ENCODE measurements around the gene CMYA5.
"Not testable (repeated sequence)": the region's sequence is repeated elsewhere in the genome, so short reads cannot be mapped to it uniquely, and the experiment has no call there.

The CMYA5 gene

DNA sequence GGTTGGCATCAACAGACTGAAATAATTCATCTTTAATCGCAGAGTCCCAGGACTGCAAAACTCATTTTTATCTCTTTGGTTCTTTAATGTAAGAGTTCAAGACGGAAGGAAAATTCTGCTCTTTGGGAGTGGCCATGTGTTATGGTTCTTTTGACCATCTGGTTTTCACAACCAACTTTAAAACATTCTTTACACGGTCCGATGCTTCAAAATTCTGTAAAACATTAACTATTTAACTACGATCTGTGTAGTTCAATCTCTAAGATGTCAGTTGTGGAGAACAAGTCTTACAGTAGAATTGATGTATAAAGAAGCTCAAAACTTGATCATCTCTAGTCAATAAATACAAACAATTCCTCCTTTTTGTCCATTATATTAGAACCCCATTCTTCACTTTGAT, 83.0 kb downstream of the CMYA5 start:
- no peak overlapping the region for H3K4me3 ChIP-seq (ENCODE audit: low read length in 2 of 2)
- H3K27me3 ChIP-seq (ENCODE audit: control insufficient read depth in 1 of 2, insufficient read depth in 2 of 2, low read length in 2 of 2), result no peaks in the 10 kb centered on the region
- no peak overlapping the region for H3K9ac ChIP-seq (ENCODE audit: low read length in 2 of 2)
- no peaks in the 10 kb centered on the region for H3K9me3 ChIP-seq (ENCODE audit: control insufficient read depth in 2 of 2, low read length in 2 of 2)
- no peaks in the 10 kb centered on the region for H3K36me3 ChIP-seq (ENCODE audit: control insufficient read depth in 2 of 2, insufficient read depth in 2 of 2, low read length in 2 of 2)
- no peak overlapping the region for H3K27ac ChIP-seq (ENCODE audit: low read length)
- peaks cover 2% of the 10 kb centered on the region for H3K4me1 ChIP-seq (ENCODE audit: control insufficient read depth, insufficient read depth, low read length)

DNA sequence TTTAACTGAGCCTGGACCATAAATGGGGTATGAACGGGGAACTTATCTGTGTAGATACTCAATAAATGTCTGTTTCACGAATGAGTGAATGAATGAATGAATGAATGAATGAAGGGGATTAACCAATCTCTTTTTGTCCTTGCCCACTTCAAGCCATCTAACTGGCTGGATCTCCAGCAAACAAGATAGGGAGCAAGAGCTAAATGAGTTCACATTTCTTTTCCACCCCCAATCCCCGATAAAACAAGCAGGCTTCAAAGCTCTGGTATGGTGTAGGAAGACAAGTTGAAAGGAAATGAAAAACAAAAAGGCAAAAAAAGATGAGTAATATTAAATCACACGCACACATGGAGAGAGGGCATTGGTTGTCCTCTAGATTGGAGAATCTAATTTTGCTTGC, 84.0 kb downstream of the CMYA5 start:
- H3K9me3 ChIP-seq (ENCODE audit: control insufficient read depth in 2 of 2, low read length in 2 of 2), result no peaks in the 10 kb centered on the region
- H3K27ac ChIP-seq (ENCODE audit: low read length), result no peak overlapping the region
- peaks cover 2% of the 10 kb centered on the region for H3K4me1 ChIP-seq (ENCODE audit: control insufficient read depth, insufficient read depth, low read length)
- no peak overlapping the region for H3K4me3 ChIP-seq (ENCODE audit: low read length in 2 of 2)
- H3K9ac ChIP-seq (ENCODE audit: low read length in 2 of 2), result no peak overlapping the region
- H3K36me3 ChIP-seq (ENCODE audit: control insufficient read depth in 2 of 2, insufficient read depth in 2 of 2, low read length in 2 of 2), result no peaks in the 10 kb centered on the region
- no peaks in the 10 kb centered on the region for H3K27me3 ChIP-seq (ENCODE audit: control insufficient read depth in 1 of 2, insufficient read depth in 2 of 2, low read length in 2 of 2)

DNA sequence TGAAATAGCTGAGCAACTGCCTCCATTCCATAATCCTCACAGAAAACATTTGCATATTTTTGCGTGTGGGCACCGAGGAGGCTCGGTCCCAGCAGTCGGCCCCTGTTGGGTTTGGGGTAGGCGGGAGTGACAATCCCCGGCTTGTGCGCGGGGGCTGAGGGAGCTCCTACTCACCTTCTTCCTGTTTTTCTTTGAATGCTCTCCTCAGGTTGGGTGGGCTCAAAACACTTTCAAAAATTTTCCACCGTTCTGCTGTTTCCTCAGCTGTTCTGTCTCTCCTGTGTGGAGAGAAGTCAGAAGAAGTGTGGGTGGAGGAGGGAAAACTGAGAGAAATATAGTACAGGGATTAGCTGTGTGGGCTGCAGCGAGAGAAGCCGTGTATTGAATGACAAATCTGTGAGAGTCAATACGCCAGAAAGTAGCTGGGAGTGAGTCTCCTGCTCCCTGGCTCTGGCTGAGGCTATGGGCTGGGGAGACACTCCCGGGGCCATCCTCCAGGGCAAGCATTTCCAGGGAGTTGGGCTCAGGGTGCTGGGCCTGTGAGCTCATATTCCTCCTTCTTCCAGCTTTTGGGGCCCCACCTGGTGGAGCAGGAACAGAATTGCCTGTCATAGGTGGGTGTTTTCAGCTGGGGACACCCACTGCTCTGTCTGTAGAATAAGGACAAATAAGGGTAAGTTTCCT, 84.7 kb downstream of the CMYA5 start:
- no peak overlapping the region for H3K27ac ChIP-seq (ENCODE audit: low read length)
- H3K4me3 ChIP-seq (ENCODE audit: low read length in 2 of 2), result no peak overlapping the region
- H3K27me3 ChIP-seq (ENCODE audit: control insufficient read depth in 1 of 2, insufficient read depth in 2 of 2, low read length in 2 of 2), result no peaks in the 10 kb centered on the region
- H3K36me3 ChIP-seq (ENCODE audit: control insufficient read depth in 2 of 2, insufficient read depth in 2 of 2, low read length in 2 of 2), result no peaks in the 10 kb centered on the region
- no peaks in the 10 kb centered on the region for H3K9me3 ChIP-seq (ENCODE audit: control insufficient read depth in 2 of 2, low read length in 2 of 2)
- H3K9ac ChIP-seq (ENCODE audit: low read length in 2 of 2), result no peak overlapping the region
- H3K4me1 ChIP-seq (ENCODE audit: control insufficient read depth, insufficient read depth, low read length), result peaks cover 2% of the 10 kb centered on the region

DNA sequence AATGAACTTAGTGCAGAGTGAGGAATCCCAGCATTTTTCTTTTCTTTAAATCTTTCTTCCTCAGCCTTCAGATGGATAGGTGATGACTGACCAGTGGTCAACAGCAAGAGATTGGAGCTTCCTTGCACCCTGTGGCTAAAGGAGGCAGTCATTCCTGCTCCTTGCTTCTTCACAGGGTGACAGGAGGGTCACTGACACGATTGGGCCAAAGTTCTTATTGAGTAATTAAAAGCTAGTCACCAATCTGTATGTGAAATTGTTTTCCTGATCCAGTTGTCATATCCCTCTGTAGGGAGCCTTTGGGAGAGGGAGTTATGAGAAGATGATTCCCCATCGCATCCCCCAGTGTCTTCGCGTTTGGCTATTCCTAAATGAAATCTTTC, 85.2 kb downstream of the CMYA5 start:
- H3K27ac ChIP-seq (ENCODE audit: low read length), result no peak overlapping the region
- H3K4me1 ChIP-seq (ENCODE audit: control insufficient read depth, insufficient read depth, low read length), result peaks cover 2% of the 10 kb centered on the region
- no peaks in the 10 kb centered on the region for H3K36me3 ChIP-seq (ENCODE audit: control insufficient read depth in 2 of 2, insufficient read depth in 2 of 2, low read length in 2 of 2)
- H3K9me3 ChIP-seq (ENCODE audit: control insufficient read depth in 2 of 2, low read length in 2 of 2), result no peaks in the 10 kb centered on the region
- H3K27me3 ChIP-seq (ENCODE audit: control insufficient read depth in 1 of 2, insufficient read depth in 2 of 2, low read length in 2 of 2), result no peaks in the 10 kb centered on the region
- H3K4me3 ChIP-seq (ENCODE audit: low read length in 2 of 2), result no peak overlapping the region
- H3K9ac ChIP-seq (ENCODE audit: low read length in 2 of 2), result no peak overlapping the region

DNA sequence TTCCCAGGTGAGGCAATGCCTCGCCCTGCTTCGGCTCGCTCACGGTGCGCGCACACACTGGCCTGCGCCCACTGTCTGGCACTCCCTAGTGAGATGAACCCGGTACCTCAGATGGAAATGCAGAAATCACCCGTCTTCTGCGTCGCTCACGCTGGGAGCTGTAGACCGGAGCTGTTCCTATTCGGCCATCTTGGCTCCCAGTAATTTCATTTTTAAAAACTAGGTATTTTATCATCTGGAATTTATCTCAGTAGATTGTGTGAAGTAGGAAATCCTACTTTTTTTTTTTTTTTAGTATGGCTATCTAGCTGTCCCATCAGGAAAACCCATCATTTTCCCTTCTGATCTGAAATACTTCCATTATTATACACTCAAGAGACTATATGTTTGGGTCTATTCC, 95.1 kb downstream of the CMYA5 start:
- H3K4me3 ChIP-seq (ENCODE audit: low read length in 2 of 2); H3K36me3 ChIP-seq (ENCODE audit: control insufficient read depth in 2 of 2, insufficient read depth in 2 of 2, low read length in 2 of 2); H3K27ac ChIP-seq (ENCODE audit: low read length); H3K9ac ChIP-seq (ENCODE audit: low read length in 2 of 2); H3K9me3 ChIP-seq (ENCODE audit: control insufficient read depth in 2 of 2, low read length in 2 of 2); H3K27me3 ChIP-seq (ENCODE audit: control insufficient read depth in 1 of 2, insufficient read depth in 2 of 2, low read length in 2 of 2); H3K4me1 ChIP-seq (ENCODE audit: control insufficient read depth, insufficient read depth, low read length): not testable (repeated sequence)

DNA sequence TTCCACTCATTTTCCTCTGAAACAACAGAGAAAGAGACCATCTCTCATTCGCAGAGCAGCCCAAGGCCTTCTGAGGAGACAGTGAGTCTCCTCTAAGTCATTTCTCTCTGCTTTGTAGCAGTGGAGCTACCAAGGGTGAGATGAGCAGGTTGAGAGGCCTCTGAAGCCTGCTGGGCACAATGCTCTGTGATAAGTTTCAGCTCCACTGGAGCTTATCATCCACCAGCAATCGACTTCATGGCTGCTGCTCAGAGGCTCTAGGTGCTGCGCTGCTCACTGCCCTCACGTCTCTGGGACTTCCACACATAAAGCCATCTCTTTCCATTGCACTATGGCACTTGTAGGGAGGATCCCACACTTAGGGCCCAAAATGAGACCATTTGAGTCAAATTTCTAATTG, 96.3 kb downstream of the CMYA5 start:
- Histone ChIP-seq H3K27ac (ENCODE audit: low read length) (no peak overlapping the region), H3K9ac (ENCODE audit: low read length in 2 of 2) (no peak overlapping the region), H3K4me3 (ENCODE audit: low read length in 2 of 2) (no peak overlapping the region), H3K27me3 (ENCODE audit: control insufficient read depth in 1 of 2, insufficient read depth in 2 of 2, low read length in 2 of 2) (no peaks in the 10 kb centered on the region), H3K4me1 (ENCODE audit: control insufficient read depth, insufficient read depth, low read length) (no peaks in the 10 kb centered on the region), H3K9me3 (ENCODE audit: control insufficient read depth in 2 of 2, low read length in 2 of 2) (no peaks in the 10 kb centered on the region), H3K36me3 (ENCODE audit: control insufficient read depth in 2 of 2, insufficient read depth in 2 of 2, low read length in 2 of 2) (peaks cover 0 to 5% of the 10 kb centered on the region in 2 donors)

DNA sequence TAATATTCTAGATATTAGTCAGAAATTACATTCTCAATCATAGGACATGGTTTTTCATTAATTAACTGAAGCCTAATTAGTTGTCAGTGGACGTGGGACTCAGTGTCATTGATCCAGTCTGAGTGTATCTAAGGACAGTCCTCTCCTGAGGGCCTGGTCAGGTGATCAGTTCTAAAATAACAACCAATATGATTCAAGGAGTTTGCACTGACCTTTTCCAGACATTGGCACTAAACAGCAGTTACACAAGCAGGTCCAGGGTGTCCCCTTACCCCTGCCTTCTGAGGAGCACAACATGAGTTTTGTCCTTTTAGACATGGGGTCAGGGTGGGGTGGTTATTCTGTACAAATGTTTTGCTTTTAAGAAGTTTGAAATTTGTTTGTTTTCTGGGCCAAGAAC, 97.8 kb downstream of the CMYA5 start:
- no peaks in the 10 kb centered on the region for H3K27me3 ChIP-seq (ENCODE audit: control insufficient read depth in 1 of 2, insufficient read depth in 2 of 2, low read length in 2 of 2)
- H3K4me3 ChIP-seq (ENCODE audit: low read length in 2 of 2), result no peak overlapping the region
- H3K27ac ChIP-seq (ENCODE audit: low read length), result no peak overlapping the region
- H3K9me3 ChIP-seq (ENCODE audit: control insufficient read depth in 2 of 2, low read length in 2 of 2), result no peaks in the 10 kb centered on the region
- H3K4me1 ChIP-seq (ENCODE audit: control insufficient read depth, insufficient read depth, low read length), result no peaks in the 10 kb centered on the region
- no peak overlapping the region for H3K9ac ChIP-seq (ENCODE audit: low read length in 2 of 2)
- peaks cover 0 to 9% of the 10 kb centered on the region in 2 donors for H3K36me3 ChIP-seq (ENCODE audit: control insufficient read depth in 2 of 2, insufficient read depth in 2 of 2, low read length in 2 of 2)

DNA sequence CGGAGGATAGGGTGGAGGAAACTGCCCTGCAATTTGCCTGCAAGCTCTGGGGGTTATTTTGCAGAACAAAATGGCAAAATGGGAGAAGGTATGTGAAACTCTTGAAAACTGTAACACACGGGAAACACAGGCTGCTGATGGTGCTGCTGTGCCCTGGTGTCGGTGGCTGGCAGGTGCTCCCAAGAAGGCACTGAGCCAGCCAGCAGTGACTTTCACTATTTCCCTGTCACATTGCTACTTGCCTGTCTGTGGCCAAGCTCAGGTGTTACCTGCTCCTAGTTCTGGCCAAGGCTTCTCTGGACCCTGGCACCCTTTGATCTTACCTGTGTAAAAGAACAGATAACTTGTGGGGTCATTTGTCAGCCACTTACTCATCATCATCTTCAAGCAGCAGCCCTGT, 102.2 kb downstream of the CMYA5 start:
- H3K9ac ChIP-seq (ENCODE audit: low read length in 2 of 2), result no peak overlapping the region
- H3K27me3 ChIP-seq (ENCODE audit: control insufficient read depth in 1 of 2, insufficient read depth in 2 of 2, low read length in 2 of 2), result no peaks in the 10 kb centered on the region
- no peaks in the 10 kb centered on the region for H3K4me1 ChIP-seq (ENCODE audit: control insufficient read depth, insufficient read depth, low read length)
- no peaks in the 10 kb centered on the region for H3K9me3 ChIP-seq (ENCODE audit: control insufficient read depth in 2 of 2, low read length in 2 of 2)
- no peak overlapping the region for H3K4me3 ChIP-seq (ENCODE audit: low read length in 2 of 2)
- no peak overlapping the region for H3K27ac ChIP-seq (ENCODE audit: low read length)
- peaks cover 0 to 12% of the 10 kb centered on the region in 2 donors for H3K36me3 ChIP-seq (ENCODE audit: control insufficient read depth in 2 of 2, insufficient read depth in 2 of 2, low read length in 2 of 2)

DNA sequence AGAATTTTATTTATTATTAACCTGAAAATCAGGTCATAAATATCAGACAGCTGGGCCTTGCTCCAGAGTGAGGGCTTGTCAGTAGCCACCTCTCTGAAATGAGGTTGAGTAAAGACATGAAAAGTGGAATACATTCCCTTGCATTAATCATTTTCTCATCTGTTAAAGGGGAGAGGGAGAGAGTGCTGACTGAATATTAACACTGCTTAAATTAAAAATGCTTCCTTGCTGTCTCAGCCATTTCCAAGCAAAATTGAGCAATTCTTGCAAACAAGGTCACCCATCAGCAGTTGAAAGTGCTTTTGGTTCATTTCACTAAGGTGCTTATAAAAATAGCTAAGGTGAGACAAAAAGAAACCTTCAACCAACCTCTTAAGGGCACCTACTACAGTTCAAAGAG, 102.8 kb downstream of the CMYA5 start:
- no peaks in the 10 kb centered on the region for H3K4me1 ChIP-seq (ENCODE audit: control insufficient read depth, insufficient read depth, low read length)
- H3K27ac ChIP-seq (ENCODE audit: low read length), result no peak overlapping the region
- peaks cover 0 to 12% of the 10 kb centered on the region in 2 donors for H3K36me3 ChIP-seq (ENCODE audit: control insufficient read depth in 2 of 2, insufficient read depth in 2 of 2, low read length in 2 of 2)

DNA sequence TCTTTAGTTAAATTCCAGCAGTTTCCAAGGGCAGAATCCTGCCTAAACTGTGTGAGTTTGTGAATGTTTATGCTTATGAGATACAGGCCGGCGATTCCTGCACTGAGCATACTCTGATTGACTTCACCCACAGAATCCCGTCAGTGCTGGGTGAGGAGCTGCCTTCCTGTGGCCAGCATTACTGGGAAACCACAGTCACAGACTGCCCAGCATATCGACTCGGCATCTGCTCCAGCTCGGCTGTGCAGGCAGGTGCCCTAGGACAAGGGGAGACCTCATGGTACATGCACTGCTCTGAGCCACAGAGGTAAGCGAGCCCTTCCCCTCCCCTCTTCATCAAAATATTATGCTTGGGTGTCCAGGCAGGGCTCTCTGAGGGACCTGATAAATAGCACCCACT, 103.7 kb downstream of the CMYA5 start:
- H3K36me3 ChIP-seq (ENCODE audit: control insufficient read depth in 2 of 2, insufficient read depth in 2 of 2, low read length in 2 of 2), result peaks cover 0 to 12% of the 10 kb centered on the region in 2 donors
- no peak overlapping the region for H3K9ac ChIP-seq (ENCODE audit: low read length in 2 of 2)
- H3K4me3 ChIP-seq (ENCODE audit: low read length in 2 of 2), result no peak overlapping the region
- H3K9me3 ChIP-seq (ENCODE audit: control insufficient read depth in 2 of 2, low read length in 2 of 2), result no peaks in the 10 kb centered on the region
- H3K4me1 ChIP-seq (ENCODE audit: control insufficient read depth, insufficient read depth, low read length), result no peaks in the 10 kb centered on the region
- H3K27ac ChIP-seq (ENCODE audit: low read length), result no peak overlapping the region
- H3K27me3 ChIP-seq (ENCODE audit: control insufficient read depth in 1 of 2, insufficient read depth in 2 of 2, low read length in 2 of 2), result no peaks in the 10 kb centered on the region

More for the DNA sequence above, 102.8 kb downstream of the CMYA5 start:
- H3K9me3 ChIP-seq (ENCODE audit: control insufficient read depth in 2 of 2, low read length in 2 of 2), result no peaks in the 10 kb centered on the region
- H3K4me3 ChIP-seq (ENCODE audit: low read length in 2 of 2), result no peak overlapping the region
- H3K27me3 ChIP-seq (ENCODE audit: control insufficient read depth in 1 of 2, insufficient read depth in 2 of 2, low read length in 2 of 2), result no peaks in the 10 kb centered on the region
- no peak overlapping the region for H3K9ac ChIP-seq (ENCODE audit: low read length in 2 of 2)

DNA sequence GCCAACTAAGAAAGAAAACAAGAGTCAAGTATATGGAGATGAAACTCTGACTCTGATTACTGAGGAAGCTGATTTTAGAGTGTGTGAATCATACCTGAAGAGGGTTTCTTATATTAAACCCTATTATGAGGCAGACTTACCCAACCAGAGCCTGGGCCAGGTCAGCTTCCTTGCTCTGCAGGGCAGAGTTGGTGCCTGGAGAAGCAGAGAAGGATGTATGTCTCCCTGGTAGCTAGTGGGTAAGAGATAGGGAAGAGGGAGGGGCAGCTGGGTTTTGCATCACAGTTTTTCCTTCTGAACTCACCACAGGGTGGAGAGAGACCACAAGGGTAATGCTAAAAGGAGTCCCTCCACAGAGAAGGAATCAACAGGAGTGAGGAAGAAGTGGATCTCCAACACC, 104.1 kb downstream of the CMYA5 start:
- Histone ChIP-seq H3K9ac (ENCODE audit: low read length in 2 of 2) (no peak overlapping the region), H3K27me3 (ENCODE audit: control insufficient read depth in 1 of 2, insufficient read depth in 2 of 2, low read length in 2 of 2) (no peaks in the 10 kb centered on the region), H3K27ac (ENCODE audit: low read length) (no peak overlapping the region), H3K4me3 (ENCODE audit: low read length in 2 of 2) (no peak overlapping the region), H3K36me3 (ENCODE audit: control insufficient read depth in 2 of 2, insufficient read depth in 2 of 2, low read length in 2 of 2) (peaks cover 0 to 12% of the 10 kb centered on the region in 2 donors), H3K9me3 (ENCODE audit: control insufficient read depth in 2 of 2, low read length in 2 of 2) (no peaks in the 10 kb centered on the region), H3K4me1 (ENCODE audit: control insufficient read depth, insufficient read depth, low read length) (no peaks in the 10 kb centered on the region)

Measured in stomach smooth muscle (tissue), 2 donors.